Fibroblast of upper back skin (primary cell): ENCODE data around the gene TPST2.
"Not testable (repeated sequence)": the region's sequence is repeated elsewhere in the genome, so short reads cannot be mapped to it uniquely, and the experiment has no call there.

Source experiments
- DNase-seq: peaks from one replicate; pipeline ENCODE4 v3.0.0-alpha.2; 2013

The TPST2 gene

DNA sequence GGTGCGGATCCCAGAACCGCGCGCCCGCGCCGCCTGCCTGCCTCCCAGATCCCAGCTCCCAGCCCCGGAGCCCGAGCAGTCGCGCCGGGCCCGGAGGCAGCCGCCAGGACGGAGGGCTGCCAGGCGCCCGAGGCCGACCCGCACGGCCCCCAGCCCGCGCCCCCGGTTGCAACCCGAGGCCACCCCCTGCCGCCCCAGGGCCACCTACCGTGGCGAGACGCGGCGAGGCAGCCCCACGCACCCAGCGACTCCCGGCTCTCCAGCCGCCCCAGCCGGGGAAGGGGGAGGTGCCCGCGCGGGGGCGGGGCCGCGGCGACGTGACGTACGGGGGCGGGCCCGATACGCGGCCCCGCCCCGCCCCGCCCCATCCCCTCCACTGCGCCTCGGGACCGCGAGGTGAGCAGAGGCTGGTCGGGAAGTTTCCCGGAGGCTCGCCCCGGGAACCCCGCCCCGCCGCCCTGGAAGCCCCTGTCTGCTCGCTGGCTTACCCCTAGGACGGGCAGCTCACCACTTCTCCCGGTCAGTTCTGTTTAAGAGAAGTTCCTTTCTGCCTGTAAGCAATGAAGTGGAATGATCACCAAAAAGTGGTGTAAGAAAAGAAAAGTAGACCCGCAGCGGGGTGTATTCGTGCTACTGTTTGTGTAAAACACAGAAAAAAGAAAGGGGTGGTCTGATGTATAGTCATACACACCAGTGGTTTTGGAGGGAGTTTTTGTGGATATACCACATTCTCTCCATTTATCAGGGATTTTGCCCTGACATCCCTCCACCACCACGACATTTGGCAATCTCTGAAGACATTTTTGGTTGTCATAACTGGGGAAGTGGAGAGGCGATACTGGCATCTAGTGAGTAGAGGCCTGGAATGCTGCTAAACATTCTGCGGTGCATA lies at the start of gene TPST2:
Gene TPST2 (minus strand): TSS at position 288 of the 892 bp plus-strand sequence. CDS start 48,502 bp downstream, outside the sequence.
- peak; percentile 72 for DNase-seq

DNA sequence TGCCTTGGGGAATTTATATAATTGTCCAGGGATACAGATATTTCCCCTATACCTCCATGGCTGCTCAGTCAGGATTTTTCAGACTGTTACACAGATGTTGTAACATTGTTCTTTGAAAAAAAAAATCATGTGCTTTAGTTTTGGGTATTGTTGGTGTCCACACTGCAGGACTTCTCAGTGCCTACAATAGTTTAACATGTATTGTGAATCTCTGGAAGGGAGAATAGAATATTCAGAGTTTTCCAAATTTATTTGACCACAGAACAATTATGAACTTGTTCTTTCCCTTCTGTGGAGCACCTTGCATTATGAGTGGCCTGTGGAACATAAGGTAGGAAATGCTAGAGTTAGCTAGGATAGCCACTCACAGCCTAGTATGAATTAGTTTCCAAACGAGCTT lies 46.4 kb upstream of the TPST2 start:
- DNase-seq: no peak

DNA sequence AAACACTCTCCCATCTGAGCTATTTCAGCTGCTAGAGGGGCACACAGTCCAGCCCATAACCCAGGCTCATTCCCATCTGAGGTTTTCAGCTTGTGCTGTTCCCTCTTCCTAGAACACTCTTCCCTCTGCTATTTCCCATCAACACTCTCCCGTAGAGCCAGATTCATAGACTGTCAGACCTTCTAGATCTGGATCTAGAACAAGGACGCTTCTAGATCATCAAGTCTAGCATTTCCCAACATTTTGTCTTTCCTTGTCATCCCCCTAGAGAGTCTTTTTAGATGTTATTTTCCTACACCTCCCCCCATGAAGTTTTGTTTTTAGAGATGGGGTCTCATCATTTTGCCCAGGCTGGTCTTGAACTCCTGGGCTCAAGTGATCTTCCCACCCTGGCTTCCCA lies 45.2 kb upstream of the TPST2 start:
- no peak for DNase-seq

DNA sequence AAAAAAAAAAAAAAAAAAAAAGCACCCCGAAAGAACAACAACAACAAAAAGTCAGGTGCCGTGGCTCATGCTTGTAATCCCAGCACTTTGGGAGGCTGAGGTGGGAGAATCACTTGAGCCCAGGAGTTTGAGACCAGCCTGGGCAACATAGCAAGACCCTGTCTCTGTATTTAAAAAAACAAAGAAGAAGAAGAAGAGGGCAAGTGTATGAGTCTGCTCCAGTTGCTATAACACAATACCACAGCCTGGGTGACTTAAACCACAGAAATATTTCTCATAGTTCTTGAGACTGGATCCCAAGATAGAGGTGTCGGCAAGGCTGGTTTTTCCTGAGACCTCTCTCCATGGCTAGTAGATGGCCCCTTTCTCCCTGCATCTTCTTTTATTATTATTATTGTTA lies 44.3 kb upstream of the TPST2 start:
- no peak for DNase-seq

DNA sequence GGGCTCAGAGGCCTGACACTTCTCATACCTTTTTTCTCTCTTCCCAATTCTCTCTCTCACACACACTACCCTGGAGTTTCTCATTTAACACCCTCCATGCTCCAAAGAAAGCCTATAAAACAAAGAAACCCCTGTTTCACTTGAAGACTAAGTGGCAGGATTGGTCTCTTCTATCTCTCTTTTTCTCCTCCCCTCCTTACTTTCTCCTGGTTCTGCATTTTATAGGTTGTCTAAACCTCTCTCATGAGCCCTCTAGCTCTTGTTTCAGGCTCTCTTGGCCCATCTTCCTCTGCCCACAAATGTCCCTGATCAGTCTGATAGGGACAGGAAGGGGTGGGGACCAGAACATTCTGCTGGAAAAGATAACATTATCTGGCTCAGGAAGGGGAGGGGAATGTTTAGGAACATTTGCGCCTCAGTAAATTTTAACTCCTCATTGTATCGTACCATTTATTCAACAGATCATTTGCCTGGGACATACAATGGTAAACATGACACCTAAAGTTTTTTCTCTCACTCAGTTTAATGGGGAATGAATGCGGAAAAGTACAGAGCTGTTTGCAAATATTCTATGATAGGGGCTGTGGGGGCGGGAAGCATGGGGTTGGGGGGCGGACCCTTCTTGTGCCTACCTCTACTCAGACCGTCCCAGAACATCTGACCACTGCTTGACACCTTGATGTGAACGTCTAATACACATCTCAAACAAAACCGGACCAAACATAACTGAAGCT lies 42.7 kb upstream of the TPST2 start:
- DNase-seq: no peak

DNA sequence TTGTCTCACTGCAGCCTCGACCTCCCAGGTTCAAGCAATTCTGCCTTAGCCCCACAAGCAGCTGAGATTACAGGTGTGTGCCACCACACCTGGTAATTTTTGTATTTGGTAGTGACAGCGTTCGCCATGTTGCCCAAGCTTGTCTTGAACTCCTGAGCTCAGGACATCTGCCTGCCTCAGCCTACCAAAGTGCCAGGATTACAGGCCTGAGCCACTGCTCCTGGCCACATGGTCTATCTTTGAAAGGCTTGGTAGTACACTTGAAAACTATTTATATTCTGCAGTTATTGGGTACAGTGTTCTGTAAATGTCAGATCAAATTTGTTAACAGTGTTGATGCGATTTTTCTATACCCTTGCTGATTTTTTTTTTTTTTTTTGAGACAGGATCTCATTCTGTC lies 41.4 kb upstream of the TPST2 start:
- DNase-seq: no peak

DNA sequence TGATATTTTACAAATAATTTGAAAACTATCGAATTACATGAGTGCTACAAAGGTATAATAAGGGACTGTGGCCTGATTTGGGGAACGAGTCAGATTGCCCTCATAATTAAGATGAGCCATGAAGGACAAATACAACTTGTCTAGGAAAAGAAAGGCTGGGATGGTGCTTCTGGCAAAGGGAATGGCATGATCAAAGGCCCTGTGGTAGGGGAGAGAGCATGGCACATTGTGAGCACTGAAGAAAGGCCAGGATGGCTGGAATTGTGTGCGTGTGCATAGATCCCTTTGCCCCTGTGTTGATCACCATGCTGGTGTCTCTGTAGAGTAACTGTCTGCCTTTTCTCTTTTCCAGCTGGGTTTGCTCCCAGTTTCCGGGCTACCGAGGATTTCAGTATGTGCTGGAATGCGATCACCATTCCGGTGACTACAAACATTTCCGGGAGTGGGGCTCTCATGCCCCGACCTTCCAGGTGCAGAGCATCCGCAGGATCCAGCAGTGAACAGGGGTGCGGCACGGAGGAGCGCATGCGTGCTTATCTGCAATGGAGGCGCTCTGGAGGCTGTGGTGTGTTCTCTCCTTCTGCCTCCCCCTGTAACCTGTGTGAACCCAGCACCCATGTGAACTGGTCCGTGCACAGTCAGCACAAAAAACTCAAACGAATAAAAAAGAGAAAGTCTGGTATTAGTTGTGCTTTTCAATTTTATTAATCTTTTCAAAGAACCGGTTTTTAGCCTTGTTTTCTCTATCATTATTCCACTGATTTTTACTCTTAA lies 40.2 kb upstream of the TPST2 start:
- DNase-seq: no peak

DNA sequence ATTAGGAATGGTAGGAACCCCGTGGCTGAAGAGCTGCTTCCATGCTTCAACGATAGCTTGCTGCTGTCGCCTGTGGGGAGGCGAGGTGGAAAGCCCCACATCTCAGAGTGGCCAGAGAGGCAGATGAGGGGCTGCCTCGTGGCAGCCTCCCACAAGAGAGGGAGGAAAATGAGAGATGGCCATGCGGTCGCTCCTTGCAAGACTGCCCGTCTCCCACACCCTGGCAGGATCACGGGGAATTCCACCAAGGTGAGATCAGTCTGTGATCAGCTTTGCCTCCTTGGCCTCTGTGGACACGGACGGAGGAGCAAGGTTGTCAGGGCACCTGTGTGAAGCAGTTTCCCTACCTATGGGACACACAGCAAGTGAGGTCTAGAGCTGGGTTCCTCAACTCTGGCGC lies 34.9 kb upstream of the TPST2 start:
- no peak for DNase-seq

DNA sequence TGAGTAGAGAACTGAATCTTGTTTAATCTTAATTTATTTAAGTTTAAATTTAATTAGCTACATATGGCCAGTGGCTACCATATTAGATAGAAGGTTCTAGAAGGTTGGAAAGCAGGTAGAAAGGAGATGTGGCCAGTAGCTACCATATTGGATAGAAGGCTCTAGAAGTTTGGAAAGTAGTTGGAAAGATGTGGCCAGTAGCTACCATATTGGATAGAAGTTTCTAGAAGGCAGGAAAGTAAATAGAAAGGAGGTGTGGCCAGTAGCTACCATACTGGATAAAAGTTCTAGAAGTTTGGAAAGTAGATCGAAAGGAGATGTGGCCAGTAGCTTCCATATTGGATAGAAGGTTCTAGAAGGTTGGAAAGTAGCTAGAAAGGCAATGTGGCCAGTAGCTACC lies 34.1 kb upstream of the TPST2 start:
- no peak for DNase-seq

DNA sequence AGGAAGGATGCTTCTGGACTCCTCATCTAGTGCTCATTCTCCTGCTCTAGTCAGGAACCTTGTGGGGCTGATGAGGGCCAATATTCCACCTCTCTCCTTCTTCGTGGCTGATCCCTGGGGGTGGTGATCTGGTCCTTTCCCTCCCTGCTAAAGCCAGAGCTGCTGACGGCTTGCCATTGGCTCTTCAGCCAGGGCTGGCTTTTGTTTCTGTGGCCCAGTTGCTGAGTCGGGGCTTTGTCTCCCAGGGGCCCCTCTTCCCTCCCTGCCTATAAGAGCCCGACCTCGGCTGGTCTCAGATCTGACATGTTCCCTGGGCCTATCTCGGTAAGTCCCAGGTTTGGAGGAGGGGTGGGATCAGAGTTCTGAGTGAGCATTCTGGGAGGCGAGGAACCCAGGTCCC lies 31.7 kb upstream of the TPST2 start, which contains the start of gene CRYBA4:
Gene CRYBA4 (plus strand): TSS at position 301 of the 400 bp plus-strand sequence. CDS start 634 bp downstream, outside the sequence.
- no peak for DNase-seq

DNA sequence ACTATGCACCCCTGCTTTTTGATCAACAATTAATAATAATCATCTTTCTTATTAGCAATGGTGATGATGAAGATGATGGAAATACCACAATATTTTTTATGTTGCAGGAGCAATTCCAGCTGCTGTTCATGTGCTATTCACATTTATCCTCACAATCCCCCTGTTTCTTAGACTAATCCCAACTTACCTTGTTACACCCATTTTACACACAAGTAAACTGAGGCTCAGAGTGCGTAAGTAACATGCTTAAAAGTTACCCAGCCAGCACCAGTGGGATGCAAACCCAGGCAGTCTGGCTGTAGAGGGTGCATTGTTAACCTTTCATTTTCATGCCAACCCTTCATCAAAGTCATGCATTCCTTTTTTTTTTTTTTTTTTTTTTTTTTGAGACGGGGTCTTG lies 30.3 kb upstream of the TPST2 start:
- DNase-seq: no peak

DNA sequence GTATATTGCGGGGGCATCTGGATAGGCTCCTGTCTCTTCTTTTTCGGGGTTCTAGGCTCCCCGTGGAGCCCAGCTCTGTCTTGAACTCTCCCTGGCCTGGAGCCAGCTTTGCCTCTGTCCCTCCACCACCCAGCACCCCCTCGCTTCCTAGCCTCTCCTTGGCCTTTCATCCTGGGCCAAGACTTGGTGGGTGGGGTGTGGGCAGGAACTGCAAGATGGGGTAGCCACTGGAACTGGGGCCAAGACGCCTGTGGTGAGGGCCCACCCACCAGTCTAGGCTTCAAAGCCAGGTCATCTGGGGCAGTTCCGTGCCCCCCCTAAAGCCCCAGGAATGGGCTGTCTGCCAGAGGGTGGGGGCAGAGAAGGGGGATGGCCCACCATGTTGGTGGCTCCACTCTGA lies 29.6 kb upstream of the TPST2 start:
- no peak for DNase-seq

DNA sequence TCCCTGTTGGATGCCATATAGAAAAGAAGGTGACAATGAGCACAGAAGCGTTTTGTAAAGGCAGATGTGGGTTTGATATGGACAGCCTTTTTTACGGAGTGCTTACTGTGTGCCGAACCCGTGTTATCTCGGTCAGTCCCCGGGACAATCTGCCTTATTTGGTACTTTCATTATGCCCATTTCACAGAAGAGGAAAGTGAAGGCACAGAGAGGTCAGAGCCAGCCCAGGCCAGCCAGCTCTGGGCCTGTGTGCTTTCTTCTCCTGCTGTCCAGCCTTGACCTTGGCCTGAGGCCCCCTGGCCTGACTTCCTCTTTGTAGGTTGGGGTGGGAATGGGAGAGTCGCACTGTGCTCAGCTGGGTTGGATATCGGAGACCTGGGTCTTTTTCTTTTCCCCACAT lies 28.5 kb upstream of the TPST2 start:
- no peak for DNase-seq

DNA sequence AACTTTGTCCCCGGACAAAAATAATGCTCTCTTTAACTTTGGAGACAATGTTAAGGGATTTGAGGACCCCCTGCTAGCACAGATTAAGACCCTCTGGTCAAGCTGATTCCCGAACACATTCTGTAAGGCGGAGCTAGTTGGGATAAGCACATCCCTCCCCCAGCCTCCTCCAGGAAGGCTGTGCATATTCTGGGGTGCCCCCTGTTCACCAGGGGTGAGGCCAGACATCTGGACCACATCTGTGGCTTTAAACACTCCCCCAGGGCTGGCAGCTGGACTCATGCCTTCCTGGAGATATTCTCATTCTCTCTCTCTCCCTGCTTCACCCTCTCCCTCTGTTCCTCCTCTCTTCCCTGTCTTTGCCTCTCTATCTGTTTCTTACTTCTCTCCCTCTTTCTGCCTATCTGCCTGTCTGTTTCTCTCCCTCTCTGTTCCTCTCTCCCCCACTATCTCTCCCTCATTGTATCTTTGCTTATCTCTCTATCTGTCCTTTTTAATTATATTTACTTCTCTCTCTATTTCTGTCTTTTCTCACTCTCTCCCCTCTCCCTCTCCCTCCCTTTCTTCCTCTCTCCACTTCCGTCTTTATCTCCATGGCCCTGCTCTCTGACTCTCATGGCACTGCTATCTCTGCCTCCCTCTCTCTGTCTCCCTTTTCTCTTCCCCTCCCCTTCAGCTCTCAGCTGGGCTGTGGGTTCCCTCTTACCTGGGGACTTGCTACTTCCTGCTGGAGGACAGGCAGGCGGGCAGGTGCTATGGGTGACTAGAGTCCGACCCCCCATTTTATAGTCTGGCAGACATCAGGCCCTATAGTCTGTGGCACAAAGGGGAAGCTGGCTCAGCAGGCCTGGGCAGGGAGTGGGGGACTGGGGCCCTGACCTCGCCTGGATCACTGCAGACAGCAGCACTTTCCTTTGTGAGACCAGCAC lies 27.6 kb upstream of the TPST2 start, which contains the start of gene CRYBB1:
Gene CRYBB1 (minus strand): TSS at position 757 of the 929 bp plus-strand sequence. CDS start 1,708 bp downstream, outside the sequence.
- no peak for DNase-seq

DNA sequence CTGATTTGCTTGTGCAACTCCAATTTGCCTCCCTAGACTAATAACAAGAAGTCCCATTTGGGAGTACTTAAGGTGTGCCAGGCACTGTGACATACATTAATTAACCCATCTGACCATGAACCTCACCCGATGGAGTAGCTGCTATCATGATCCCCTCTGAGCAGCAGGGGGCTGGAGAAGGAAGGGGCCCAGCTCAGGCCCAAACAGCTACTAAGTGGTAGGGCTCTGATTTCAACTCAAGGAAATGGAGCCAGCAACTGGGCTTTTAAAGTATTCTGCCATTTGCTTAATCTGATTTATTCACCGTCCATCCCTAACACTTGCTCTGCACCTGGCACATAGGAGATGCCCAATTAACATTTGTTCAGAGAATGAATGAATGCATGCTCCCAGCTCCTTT lies 26.7 kb upstream of the TPST2 start:
- DNase-seq: no peak

DNA sequence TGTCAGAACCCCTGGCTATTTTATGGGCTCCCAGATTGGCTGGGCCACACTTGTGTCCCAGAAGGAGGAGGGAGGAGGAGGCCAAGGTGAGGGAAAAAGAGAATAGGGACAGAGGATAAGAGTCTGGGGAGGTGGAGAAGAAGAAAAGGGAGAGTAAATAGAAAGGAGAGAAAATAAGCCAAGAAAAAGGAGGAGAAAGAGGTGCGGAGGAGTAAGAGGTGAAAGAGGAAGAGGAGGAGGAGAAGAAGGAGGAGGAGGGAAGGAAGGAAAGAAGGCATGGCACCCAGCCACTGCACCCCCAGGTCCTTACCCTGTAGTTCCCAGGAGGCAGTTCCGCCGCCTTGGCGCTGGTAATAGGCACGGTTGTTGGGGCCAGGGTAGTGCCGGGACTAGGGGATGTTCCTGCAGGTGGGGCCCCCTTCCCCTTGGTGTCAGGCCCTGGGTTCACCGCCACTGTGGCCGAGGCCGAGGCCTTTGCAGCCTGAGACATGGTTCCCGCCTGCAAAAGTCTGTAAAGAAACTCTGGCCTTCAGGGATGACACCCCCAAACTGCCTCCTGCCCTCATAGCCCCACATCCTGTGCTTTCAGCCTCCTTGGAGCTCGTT lies 26.0 kb upstream of the TPST2 start:
- no peak for DNase-seq

DNA sequence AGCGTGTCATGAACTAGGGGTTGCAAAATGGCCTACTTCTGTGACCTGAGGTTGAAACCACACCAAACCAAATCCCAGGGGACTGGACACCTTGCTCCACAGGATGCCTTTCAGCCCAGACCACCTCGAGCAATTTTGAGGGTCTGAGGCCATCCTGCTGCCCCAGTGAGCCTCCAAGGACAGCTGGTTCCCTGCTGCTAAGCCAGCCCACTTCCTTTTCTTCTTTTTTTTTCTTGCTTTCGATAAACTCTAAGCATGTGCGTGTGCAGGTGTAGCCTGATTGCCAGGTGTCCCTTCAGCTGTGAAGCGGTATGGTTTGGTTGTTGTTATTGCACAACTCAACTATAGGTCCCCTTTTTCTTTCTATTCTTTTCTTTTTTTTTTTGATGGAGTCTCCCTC lies 25.2 kb upstream of the TPST2 start:
- DNase-seq: no peak

DNA sequence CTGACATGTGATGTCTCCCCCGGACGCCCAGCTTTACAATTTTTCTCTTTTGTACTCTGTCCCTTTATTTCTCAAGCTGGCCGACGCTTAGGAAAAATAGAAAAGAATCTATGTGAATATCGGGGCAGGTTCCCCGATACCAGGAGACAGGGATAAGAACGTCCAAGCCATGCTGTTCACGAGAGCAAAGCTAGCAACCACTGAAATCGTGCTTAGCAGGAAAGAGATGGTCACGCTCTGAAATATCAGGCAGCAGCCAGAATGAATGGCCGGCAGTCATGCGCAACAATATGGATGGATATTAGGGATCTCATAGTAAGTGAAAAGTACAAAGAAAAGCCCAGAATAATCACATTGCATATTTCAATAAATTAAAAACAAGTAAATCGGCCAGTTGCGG lies 24.4 kb upstream of the TPST2 start:
- no peak for DNase-seq

DNA sequence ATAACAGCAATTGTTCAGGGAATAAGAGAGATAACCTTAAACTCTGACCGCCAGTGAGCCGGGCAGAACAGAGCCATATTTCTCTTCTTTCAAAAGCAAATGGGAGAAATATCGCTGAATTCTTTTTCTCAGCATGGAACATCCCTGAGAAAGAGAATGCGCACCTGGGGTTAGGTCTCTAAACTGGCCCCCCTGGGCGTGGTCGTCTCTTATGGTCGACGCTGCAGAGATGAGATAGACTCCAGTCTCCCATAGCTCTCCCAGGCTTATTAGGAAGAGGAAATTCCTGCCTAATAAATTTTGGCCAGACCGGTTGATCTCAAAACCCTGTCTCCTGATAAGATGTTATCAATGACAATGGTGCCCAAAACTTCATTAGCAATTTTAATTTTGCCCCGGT lies 23.8 kb upstream of the TPST2 start:
- DNase-seq: not testable (repeated sequence)

DNA sequence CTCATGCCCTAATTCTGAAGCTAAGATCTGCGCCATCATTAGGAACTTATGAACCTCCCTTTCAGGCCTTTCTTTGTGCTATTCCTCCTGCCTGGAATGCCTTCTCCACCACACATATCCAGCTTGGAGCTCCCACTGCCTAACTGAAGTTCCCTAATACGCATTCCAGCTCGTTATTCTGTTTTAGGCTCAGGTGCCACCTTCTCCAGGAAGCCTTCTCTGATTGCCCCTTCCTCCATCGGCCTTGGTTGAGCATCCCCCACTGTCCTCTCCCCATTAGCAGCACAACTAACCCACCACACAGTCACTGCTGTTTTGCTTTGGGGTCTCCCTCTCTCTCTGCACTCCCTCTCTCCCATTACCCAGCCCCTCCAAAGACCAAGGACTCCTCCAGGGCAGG lies 22.7 kb upstream of the TPST2 start:
- DNase-seq: no peak

DNA sequence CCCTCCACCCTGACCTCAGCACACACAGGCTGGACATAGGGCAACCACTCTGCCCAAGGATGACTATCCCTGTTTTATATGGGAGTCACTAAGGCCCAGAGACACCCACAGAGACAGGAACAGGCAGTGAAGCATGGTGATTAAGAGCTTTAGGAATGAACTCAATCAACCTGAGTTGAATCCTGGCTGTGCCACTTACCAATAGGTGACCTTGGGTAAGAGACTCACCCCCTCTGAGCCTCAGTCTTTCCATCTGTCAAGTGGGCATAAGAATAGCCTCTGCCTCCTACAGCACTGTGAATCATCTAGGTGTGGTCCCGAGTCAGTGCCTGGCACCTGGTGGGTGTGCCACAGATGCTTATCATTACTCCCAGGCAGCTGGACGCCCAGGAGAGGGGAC lies 21.1 kb upstream of the TPST2 start:
- no peak for DNase-seq
